ENCODE results near the gene TBC1D5.

TBC1D5 gene

GRCh38 chr3:17137321-17137826, 605.1 kb downstream of the TBC1D5 start:
- Mint-ChIP-seq H3K4me3 (no peak overlapping the region), H3K27me3 (ENCODE audit: low read depth, poor library complexity) (peaks cover 40% of the 10 kb centered on the region), H3K36me3 (ENCODE audit: low read depth) (no peaks in the 10 kb centered on the region), H3K27ac (no peak overlapping the region), H3K4me1 (peaks cover 26% of the 10 kb centered on the region), H3K9me3 (peaks cover 11% of the 10 kb centered on the region)
- DNase-seq = no peak
- no peak for TF ChIP-seq CTCF (IDR thresholded peaks at IDR 0.05)

- Mint-ChIP-seq H3K27me3 (ENCODE audit: low read depth, poor library complexity) (peaks cover 42% of the 10 kb centered on the region), H3K4me3 (no peak overlapping the region), H3K4me1 (peaks cover 33% of the 10 kb centered on the region), H3K9me3 (peaks cover 11% of the 10 kb centered on the region), H3K27ac (no peak overlapping the region), H3K36me3 (ENCODE audit: low read depth) (no peaks in the 10 kb centered on the region)
- peak; percentile 53 for DNase-seq
- TF ChIP-seq CTCF (IDR thresholded peaks at IDR 0.05) = no peak
Measured at GRCh38 chr3:17136136-17136721, 606.2 kb downstream of the TBC1D5 start.

GRCh38 chr3:17135696-17136095, 606.7 kb downstream of the TBC1D5 start:
- no peaks in the 10 kb centered on the region for H3K36me3 Mint-ChIP-seq (ENCODE audit: low read depth)
- peaks cover 43% of the 10 kb centered on the region for H3K27me3 Mint-ChIP-seq (ENCODE audit: low read depth, poor library complexity)
- no peak for DNase-seq
- H3K27ac Mint-ChIP-seq = no peak overlapping the region
- H3K4me3 Mint-ChIP-seq = no peak overlapping the region
- no peak for TF ChIP-seq CTCF (IDR thresholded peaks at IDR 0.05)
- peaks cover 33% of the 10 kb centered on the region for H3K4me1 Mint-ChIP-seq
- H3K9me3 Mint-ChIP-seq = peaks cover 11% of the 10 kb centered on the region

GRCh38 chr3:17133632-17134545, 608.5 kb downstream of the TBC1D5 start:
- DNase-seq = no peak
- Mint-ChIP-seq H3K9me3 (peaks cover 20% of the 10 kb centered on the region), H3K27me3 (ENCODE audit: low read depth, poor library complexity) (peaks cover 25% of the 10 kb centered on the region), H3K27ac (no peak overlapping the region), H3K4me3 (no peak overlapping the region), H3K36me3 (ENCODE audit: low read depth) (no peaks in the 10 kb centered on the region), H3K4me1 (peaks cover 27% of the 10 kb centered on the region)
- no peak for TF ChIP-seq CTCF (IDR thresholded peaks at IDR 0.05)

GRCh38 chr3:17132286-17133115, 609.9 kb downstream of the TBC1D5 start:
- Mint-ChIP-seq H3K27me3 (ENCODE audit: low read depth, poor library complexity) (peaks cover 15% of the 10 kb centered on the region), H3K4me1 (peaks cover 27% of the 10 kb centered on the region), H3K4me3 (no peak overlapping the region), H3K36me3 (ENCODE audit: low read depth) (no peaks in the 10 kb centered on the region), H3K9me3 (peaks cover 25% of the 10 kb centered on the region), H3K27ac (no peak overlapping the region)
- no peak for TF ChIP-seq CTCF (IDR thresholded peaks at IDR 0.05)
- no peak for DNase-seq

All from nephron progenitor cell (in vitro differentiated cells).